ENCODE results near the gene SS18L1. TPM values are rescaled to one million over a fixed set of nuclear protein-coding genes. Genes with fewer than 3 reads are reported as not detected.

SS18L1 gene
- total RNA-seq, 1 experiment from 2014 or later: 21.6 TPM

- no peak for DNase-seq (ENCODE audit: low read depth, low spot score)
- POLR2A ChIA-PET: no interaction called here
- no TSS peak for BruUV-seq (replicated peaks)
- no peak overlapping the region for H3K4me3 ChIP-seq (ENCODE audit: low read depth in 2 of 2, low read length in 2 of 2)
- H3K9me3 ChIP-seq (ENCODE audit: control insufficient read depth, insufficient read depth, low read depth, low read length): no peaks in the 10 kb centered on the region
- H3K4me1 ChIP-seq (ENCODE audit: control insufficient read depth, insufficient read depth, low read length): peaks cover 7% of the 10 kb centered on the region; the same call in 1 of the 2 replicates
- ATAC-seq: no peak
- CTCF ChIA-PET: no interaction called here
- no peaks in the 10 kb centered on the region for H3K27me3 ChIP-seq (ENCODE audit: control insufficient read depth, insufficient read depth, low read length)
- intact Hi-C loops (cut with micrococcal nuclease; ENCODE audit: unreplicated experiment) (no loop called here), in situ Hi-C loops (cut with HindIII; ENCODE audit: low pct_unique_long_range_greater_than_20kb, low sequenced_read_pairs) (no loop called here)
- H3K27ac ChIP-seq (ENCODE audit: low read length): no peak overlapping the region
- peaks cover 8% of the 10 kb centered on the region for H3K36me3 ChIP-seq (ENCODE audit: control insufficient read depth, insufficient read depth, low read length)
- TF ChIP-seq POLR2AphosphoS5 (IDR thresholded peaks at IDR 0.05; ENCODE audit: low read depth, low read length) (no peak), TCF7L2 (IDR thresholded peaks at IDR 0.05; ENCODE audit: low read depth, low read length) (no peak), REST (IDR thresholded peaks at IDR 0.05; ENCODE audit: insufficient read depth in 1 of 2, low read depth in 2 of 2, low read length in 1 of 2) (no peak), SIN3A (IDR thresholded peaks at IDR 0.05; ENCODE audit: borderline replicate concordance, insufficient read depth, low read depth, low read length) (no peak)
- TF ChIP-seq, protein P1, sequence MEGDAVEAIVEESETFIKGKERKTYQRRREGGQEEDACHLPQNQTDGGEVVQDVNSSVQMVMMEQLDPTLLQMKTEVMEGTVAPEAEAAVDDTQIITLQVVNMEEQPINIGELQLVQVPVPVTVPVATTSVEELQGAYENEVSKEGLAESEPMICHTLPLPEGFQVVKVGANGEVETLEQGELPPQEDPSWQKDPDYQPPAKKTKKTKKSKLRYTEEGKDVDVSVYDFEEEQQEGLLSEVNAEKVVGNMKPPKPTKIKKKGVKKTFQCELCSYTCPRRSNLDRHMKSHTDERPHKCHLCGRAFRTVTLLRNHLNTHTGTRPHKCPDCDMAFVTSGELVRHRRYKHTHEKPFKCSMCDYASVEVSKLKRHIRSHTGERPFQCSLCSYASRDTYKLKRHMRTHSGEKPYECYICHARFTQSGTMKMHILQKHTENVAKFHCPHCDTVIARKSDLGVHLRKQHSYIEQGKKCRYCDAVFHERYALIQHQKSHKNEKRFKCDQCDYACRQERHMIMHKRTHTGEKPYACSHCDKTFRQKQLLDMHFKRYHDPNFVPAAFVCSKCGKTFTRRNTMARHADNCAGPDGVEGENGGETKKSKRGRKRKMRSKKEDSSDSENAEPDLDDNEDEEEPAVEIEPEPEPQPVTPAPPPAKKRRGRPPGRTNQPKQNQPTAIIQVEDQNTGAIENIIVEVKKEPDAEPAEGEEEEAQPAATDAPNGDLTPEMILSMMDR (IDR thresholded peaks at IDR 0.05): no peak
Observed at GRCh38 chr20:62177307-62177706, 33.7 kb downstream of the SS18L1 start.

GRCh38 chr20:62178316-62179161, 35.0 kb downstream of the SS18L1 start:
- no TSS peak for BruUV-seq (replicated peaks)
- H3K27me3 ChIP-seq (ENCODE audit: control insufficient read depth, insufficient read depth, low read length): no peaks in the 10 kb centered on the region
- no peak overlapping the region for H3K4me3 ChIP-seq (ENCODE audit: low read depth in 2 of 2, low read length in 2 of 2)
- H3K27ac ChIP-seq (ENCODE audit: low read length): no peak overlapping the region
- no peaks in the 10 kb centered on the region for H3K9me3 ChIP-seq (ENCODE audit: control insufficient read depth, insufficient read depth, low read depth, low read length)
- TF ChIP-seq REST (IDR thresholded peaks at IDR 0.05; ENCODE audit: insufficient read depth in 1 of 2, low read depth in 2 of 2, low read length in 1 of 2) (no peak), SIN3A (IDR thresholded peaks at IDR 0.05; ENCODE audit: borderline replicate concordance, insufficient read depth, low read depth, low read length) (no peak), POLR2AphosphoS5 (IDR thresholded peaks at IDR 0.05; ENCODE audit: low read depth, low read length) (no peak), TCF7L2 (IDR thresholded peaks at IDR 0.05; ENCODE audit: low read depth, low read length) (no peak)
- TF ChIP-seq, protein P1 (IDR thresholded peaks at IDR 0.05): no peak
- H3K36me3 ChIP-seq (ENCODE audit: control insufficient read depth, insufficient read depth, low read length): peaks cover 14% of the 10 kb centered on the region
- ChIA-PET POLR2A (no interaction called here), CTCF (interaction anchor here (0.7 kb wide), 1 partner anchor 211 kb away, joined by 11 read pairs; no protein-coding TSS in a partner anchor)
- in situ Hi-C loops (cut with HindIII; ENCODE audit: low pct_unique_long_range_greater_than_20kb, low sequenced_read_pairs): no loop called here
- peaks cover 7% of the 10 kb centered on the region; the same call in 1 of the 2 replicates for H3K4me1 ChIP-seq (ENCODE audit: control insufficient read depth, insufficient read depth, low read length)
- intact Hi-C loops (cut with micrococcal nuclease; ENCODE audit: unreplicated experiment): no loop called here
- no peak for DNase-seq (ENCODE audit: low read depth, low spot score)
- no peak for ATAC-seq

Measured in Panc1 (cell line).